ENCODE data around the gene C5orf22.
"Not testable (repeated sequence)": the region's sequence is repeated elsewhere in the genome, so short reads cannot be mapped to it uniquely, and the experiment has no call there.

The C5orf22 gene

GRCh38 chr5:31549114-31549513, 17.0 kb downstream of the C5orf22 start:
- not testable (repeated sequence) for H3K9ac ChIP-seq (ENCODE audit: low read depth in 1 of 2, low read length in 2 of 2)

GRCh38 chr5:31551878-31552277, 19.8 kb downstream of the C5orf22 start:
- Histone ChIP-seq H3K9me3 (ENCODE audit: control insufficient read depth in 1 of 2, low read length in 2 of 2) (no peaks in the 10 kb centered on the region), H3K27ac (ENCODE audit: low read depth, low read length) (no peak overlapping the region), H3K36me3 (ENCODE audit: control insufficient read depth in 1 of 2, insufficient read depth in 2 of 2, low read length in 2 of 2) (peaks cover 15 to 47% of the 10 kb centered on the region in 2 donors), H3K27me3 (ENCODE audit: control insufficient read depth in 1 of 2, insufficient read depth in 2 of 2, low read length in 2 of 2) (no peaks in the 10 kb centered on the region), H3K4me1 (ENCODE audit: control insufficient read depth in 1 of 2, insufficient read depth in 2 of 2, low read length in 2 of 2) (no peaks in the 10 kb centered on the region), H3K4me3 (ENCODE audit: low read depth in 1 of 2, low read length in 2 of 2) (no peak overlapping the region), H3K9ac (ENCODE audit: low read depth in 1 of 2, low read length in 2 of 2) (no peak overlapping the region)

More at GRCh38 chr5:31549114-31549513, 17.0 kb downstream of the C5orf22 start:
- not testable (repeated sequence) for H3K4me3 ChIP-seq (ENCODE audit: low read depth in 1 of 2, low read length in 2 of 2); H3K9me3 ChIP-seq (ENCODE audit: control insufficient read depth in 1 of 2, low read length in 2 of 2); H3K27ac ChIP-seq (ENCODE audit: low read depth, low read length); H3K27me3 ChIP-seq (ENCODE audit: control insufficient read depth in 1 of 2, insufficient read depth in 2 of 2, low read length in 2 of 2); H3K4me1 ChIP-seq (ENCODE audit: control insufficient read depth in 1 of 2, insufficient read depth in 2 of 2, low read length in 2 of 2)
- H3K36me3 ChIP-seq (ENCODE audit: control insufficient read depth in 1 of 2, insufficient read depth in 2 of 2, low read length in 2 of 2): peaks cover 11 to 51% of the 10 kb centered on the region in 2 donors

GRCh38 chr5:31553863-31554262, 21.8 kb downstream of the C5orf22 start:
- no peaks in the 10 kb centered on the region for H3K4me1 ChIP-seq (ENCODE audit: control insufficient read depth in 1 of 2, insufficient read depth in 2 of 2, low read length in 2 of 2)
- H3K9me3 ChIP-seq (ENCODE audit: control insufficient read depth in 1 of 2, low read length in 2 of 2): no peaks in the 10 kb centered on the region
- H3K27ac ChIP-seq (ENCODE audit: low read depth, low read length): no peak overlapping the region
- H3K9ac ChIP-seq (ENCODE audit: low read depth in 1 of 2, low read length in 2 of 2): no peak overlapping the region
- H3K4me3 ChIP-seq (ENCODE audit: low read depth in 1 of 2, low read length in 2 of 2): no peak overlapping the region
- no peaks in the 10 kb centered on the region for H3K27me3 ChIP-seq (ENCODE audit: control insufficient read depth in 1 of 2, insufficient read depth in 2 of 2, low read length in 2 of 2)
- peaks cover 15 to 37% of the 10 kb centered on the region in 2 donors for H3K36me3 ChIP-seq (ENCODE audit: control insufficient read depth in 1 of 2, insufficient read depth in 2 of 2, low read length in 2 of 2)

- H3K27me3 ChIP-seq (ENCODE audit: control insufficient read depth in 1 of 2, insufficient read depth in 2 of 2, low read length in 2 of 2): no peaks in the 10 kb centered on the region
- no peak overlapping the region for H3K4me3 ChIP-seq (ENCODE audit: low read depth in 1 of 2, low read length in 2 of 2)
- no peaks in the 10 kb centered on the region for H3K9me3 ChIP-seq (ENCODE audit: control insufficient read depth in 1 of 2, low read length in 2 of 2)
- peaks cover 15 to 36% of the 10 kb centered on the region in 2 donors for H3K36me3 ChIP-seq (ENCODE audit: control insufficient read depth in 1 of 2, insufficient read depth in 2 of 2, low read length in 2 of 2)
- H3K9ac ChIP-seq (ENCODE audit: low read depth in 1 of 2, low read length in 2 of 2): no peak overlapping the region
- H3K27ac ChIP-seq (ENCODE audit: low read depth, low read length): no peak overlapping the region
- H3K4me1 ChIP-seq (ENCODE audit: control insufficient read depth in 1 of 2, insufficient read depth in 2 of 2, low read length in 2 of 2): no peaks in the 10 kb centered on the region
These were observed 22.5 kb downstream of the C5orf22 start for GRCh38 chr5:31554552-31554951.

- Histone ChIP-seq H3K36me3 (ENCODE audit: control insufficient read depth in 1 of 2, insufficient read depth in 2 of 2, low read length in 2 of 2) (peaks cover 15 to 31% of the 10 kb centered on the region in 2 donors), H3K27ac (ENCODE audit: low read depth, low read length) (no peak overlapping the region), H3K27me3 (ENCODE audit: control insufficient read depth in 1 of 2, insufficient read depth in 2 of 2, low read length in 2 of 2) (no peaks in the 10 kb centered on the region), H3K9ac (ENCODE audit: low read depth in 1 of 2, low read length in 2 of 2) (no peak overlapping the region), H3K9me3 (ENCODE audit: control insufficient read depth in 1 of 2, low read length in 2 of 2) (no peaks in the 10 kb centered on the region), H3K4me3 (ENCODE audit: low read depth in 1 of 2, low read length in 2 of 2) (no peak overlapping the region), H3K4me1 (ENCODE audit: control insufficient read depth in 1 of 2, insufficient read depth in 2 of 2, low read length in 2 of 2) (no peaks in the 10 kb centered on the region)
These were observed 24.4 kb downstream of the C5orf22 start for GRCh38 chr5:31556461-31556860.

GRCh38 chr5:31559942-31560341, 27.8 kb downstream of the C5orf22 start:
- peaks cover 0 to 10% of the 10 kb centered on the region in 2 donors for H3K36me3 ChIP-seq (ENCODE audit: control insufficient read depth in 1 of 2, insufficient read depth in 2 of 2, low read length in 2 of 2)
- no peaks in the 10 kb centered on the region for H3K4me1 ChIP-seq (ENCODE audit: control insufficient read depth in 1 of 2, insufficient read depth in 2 of 2, low read length in 2 of 2)
- H3K9ac ChIP-seq (ENCODE audit: low read depth in 1 of 2, low read length in 2 of 2): no peak overlapping the region

GRCh38 chr5:31561946-31562345, 29.8 kb downstream of the C5orf22 start:
- Histone ChIP-seq H3K4me3 (ENCODE audit: low read depth in 1 of 2, low read length in 2 of 2) (no peak overlapping the region), H3K27me3 (ENCODE audit: control insufficient read depth in 1 of 2, insufficient read depth in 2 of 2, low read length in 2 of 2) (no peaks in the 10 kb centered on the region), H3K36me3 (ENCODE audit: control insufficient read depth in 1 of 2, insufficient read depth in 2 of 2, low read length in 2 of 2) (no peaks in the 10 kb centered on the region), H3K4me1 (ENCODE audit: control insufficient read depth in 1 of 2, insufficient read depth in 2 of 2, low read length in 2 of 2) (no peaks in the 10 kb centered on the region), H3K9me3 (ENCODE audit: control insufficient read depth in 1 of 2, low read length in 2 of 2) (no peaks in the 10 kb centered on the region), H3K9ac (ENCODE audit: low read depth in 1 of 2, low read length in 2 of 2) (no peak overlapping the region), H3K27ac (ENCODE audit: low read depth, low read length) (no peak overlapping the region)

More at GRCh38 chr5:31559942-31560341, 27.8 kb downstream of the C5orf22 start:
- Histone ChIP-seq H3K9me3 (ENCODE audit: control insufficient read depth in 1 of 2, low read length in 2 of 2) (no peaks in the 10 kb centered on the region), H3K27ac (ENCODE audit: low read depth, low read length) (no peak overlapping the region), H3K27me3 (ENCODE audit: control insufficient read depth in 1 of 2, insufficient read depth in 2 of 2, low read length in 2 of 2) (no peaks in the 10 kb centered on the region), H3K4me3 (ENCODE audit: low read depth in 1 of 2, low read length in 2 of 2) (no peak overlapping the region)

GRCh38 chr5:31563216-31563615, 31.1 kb downstream of the C5orf22 start:
- no peaks in the 10 kb centered on the region for H3K27me3 ChIP-seq (ENCODE audit: control insufficient read depth in 1 of 2, insufficient read depth in 2 of 2, low read length in 2 of 2)
- no peak overlapping the region for H3K9ac ChIP-seq (ENCODE audit: low read depth in 1 of 2, low read length in 2 of 2)
- no peaks in the 10 kb centered on the region for H3K9me3 ChIP-seq (ENCODE audit: control insufficient read depth in 1 of 2, low read length in 2 of 2)
- H3K4me3 ChIP-seq (ENCODE audit: low read depth in 1 of 2, low read length in 2 of 2): no peak overlapping the region
- no peaks in the 10 kb centered on the region for H3K4me1 ChIP-seq (ENCODE audit: control insufficient read depth in 1 of 2, insufficient read depth in 2 of 2, low read length in 2 of 2)
- H3K36me3 ChIP-seq (ENCODE audit: control insufficient read depth in 1 of 2, insufficient read depth in 2 of 2, low read length in 2 of 2): no peaks in the 10 kb centered on the region
- no peak overlapping the region for H3K27ac ChIP-seq (ENCODE audit: low read depth, low read length)

- H3K9me3 ChIP-seq (ENCODE audit: control insufficient read depth in 1 of 2, low read length in 2 of 2); H3K27me3 ChIP-seq (ENCODE audit: control insufficient read depth in 1 of 2, insufficient read depth in 2 of 2, low read length in 2 of 2); H3K4me1 ChIP-seq (ENCODE audit: control insufficient read depth in 1 of 2, insufficient read depth in 2 of 2, low read length in 2 of 2); H3K36me3 ChIP-seq (ENCODE audit: control insufficient read depth in 1 of 2, insufficient read depth in 2 of 2, low read length in 2 of 2); H3K4me3 ChIP-seq (ENCODE audit: low read depth in 1 of 2, low read length in 2 of 2); H3K9ac ChIP-seq (ENCODE audit: low read depth in 1 of 2, low read length in 2 of 2); H3K27ac ChIP-seq (ENCODE audit: low read depth, low read length): not testable (repeated sequence)
These were observed 34.3 kb downstream of the C5orf22 start for GRCh38 chr5:31566362-31566761.

- Histone ChIP-seq H3K4me1 (ENCODE audit: control insufficient read depth in 1 of 2, insufficient read depth in 2 of 2, low read length in 2 of 2) (no peaks in the 10 kb centered on the region), H3K27ac (ENCODE audit: low read depth, low read length) (no peak overlapping the region), H3K36me3 (ENCODE audit: control insufficient read depth in 1 of 2, insufficient read depth in 2 of 2, low read length in 2 of 2) (no peaks in the 10 kb centered on the region), H3K9ac (ENCODE audit: low read depth in 1 of 2, low read length in 2 of 2) (no peak overlapping the region), H3K4me3 (ENCODE audit: low read depth in 1 of 2, low read length in 2 of 2) (no peak overlapping the region), H3K9me3 (ENCODE audit: control insufficient read depth in 1 of 2, low read length in 2 of 2) (no peaks in the 10 kb centered on the region), H3K27me3 (ENCODE audit: control insufficient read depth in 1 of 2, insufficient read depth in 2 of 2, low read length in 2 of 2) (no peaks in the 10 kb centered on the region)
These were observed 36.3 kb downstream of the C5orf22 start for GRCh38 chr5:31568302-31568835.

GRCh38 chr5:31569068-31569467, 37.0 kb downstream of the C5orf22 start:
- Histone ChIP-seq H3K27me3 (ENCODE audit: control insufficient read depth in 1 of 2, insufficient read depth in 2 of 2, low read length in 2 of 2) (no peaks in the 10 kb centered on the region), H3K9ac (ENCODE audit: low read depth in 1 of 2, low read length in 2 of 2) (no peak overlapping the region), H3K9me3 (ENCODE audit: control insufficient read depth in 1 of 2, low read length in 2 of 2) (no peaks in the 10 kb centered on the region), H3K36me3 (ENCODE audit: control insufficient read depth in 1 of 2, insufficient read depth in 2 of 2, low read length in 2 of 2) (no peaks in the 10 kb centered on the region), H3K4me1 (ENCODE audit: control insufficient read depth in 1 of 2, insufficient read depth in 2 of 2, low read length in 2 of 2) (no peaks in the 10 kb centered on the region), H3K4me3 (ENCODE audit: low read depth in 1 of 2, low read length in 2 of 2) (no peak overlapping the region), H3K27ac (ENCODE audit: low read depth, low read length) (no peak overlapping the region)

Measured in duodenal mucosa (tissue), 2 donors.